Stromal cell of bone marrow (primary cell): ENCODE measurements around the gene GCGR.

Experiments used
- DNase-seq: peaks from one replicate; pipeline ENCODE4 v3.0.0-alpha.2; 2012; ENCODE audit warnings: low read depth

GCGR gene

DNA sequence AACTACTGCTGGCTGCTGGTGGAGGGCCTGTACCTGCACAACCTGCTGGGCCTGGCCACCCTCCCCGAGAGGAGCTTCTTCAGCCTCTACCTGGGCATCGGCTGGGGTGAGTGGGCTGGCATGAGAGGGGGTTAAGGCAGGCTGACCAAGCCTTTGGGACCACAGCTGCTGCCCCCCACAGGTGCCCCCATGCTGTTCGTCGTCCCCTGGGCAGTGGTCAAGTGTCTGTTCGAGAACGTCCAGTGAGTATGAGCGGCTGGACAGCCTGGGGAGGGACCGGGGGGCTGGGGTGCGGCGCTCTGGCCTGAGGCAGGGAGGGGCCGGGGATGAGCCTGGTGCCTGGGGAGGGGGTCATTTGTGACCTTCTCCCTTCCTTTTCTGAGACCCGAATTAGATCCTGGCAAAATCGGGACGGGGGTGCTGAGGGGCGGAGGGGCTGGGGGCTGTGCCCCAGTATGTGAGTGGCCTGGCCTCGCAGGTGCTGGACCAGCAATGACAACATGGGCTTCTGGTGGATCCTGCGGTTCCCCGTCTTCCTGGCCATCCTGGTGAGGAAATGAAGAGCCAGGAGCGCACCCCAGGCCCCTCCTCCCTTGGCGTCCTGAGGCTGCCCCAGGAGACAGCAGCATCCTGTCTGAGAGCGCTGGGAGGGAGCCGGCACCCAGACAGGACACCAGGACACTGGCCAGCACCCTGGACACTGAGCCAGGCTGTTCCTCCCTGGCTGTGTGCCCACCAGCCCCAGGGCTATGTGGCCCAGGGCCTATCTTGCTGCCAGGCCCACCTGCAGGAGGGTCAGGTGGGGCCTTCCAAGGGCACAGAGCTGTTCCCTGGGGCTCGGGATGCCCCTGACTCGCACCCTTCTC is 8.0 kb downstream of the GCGR start:
- no peak for DNase-seq

DNA sequence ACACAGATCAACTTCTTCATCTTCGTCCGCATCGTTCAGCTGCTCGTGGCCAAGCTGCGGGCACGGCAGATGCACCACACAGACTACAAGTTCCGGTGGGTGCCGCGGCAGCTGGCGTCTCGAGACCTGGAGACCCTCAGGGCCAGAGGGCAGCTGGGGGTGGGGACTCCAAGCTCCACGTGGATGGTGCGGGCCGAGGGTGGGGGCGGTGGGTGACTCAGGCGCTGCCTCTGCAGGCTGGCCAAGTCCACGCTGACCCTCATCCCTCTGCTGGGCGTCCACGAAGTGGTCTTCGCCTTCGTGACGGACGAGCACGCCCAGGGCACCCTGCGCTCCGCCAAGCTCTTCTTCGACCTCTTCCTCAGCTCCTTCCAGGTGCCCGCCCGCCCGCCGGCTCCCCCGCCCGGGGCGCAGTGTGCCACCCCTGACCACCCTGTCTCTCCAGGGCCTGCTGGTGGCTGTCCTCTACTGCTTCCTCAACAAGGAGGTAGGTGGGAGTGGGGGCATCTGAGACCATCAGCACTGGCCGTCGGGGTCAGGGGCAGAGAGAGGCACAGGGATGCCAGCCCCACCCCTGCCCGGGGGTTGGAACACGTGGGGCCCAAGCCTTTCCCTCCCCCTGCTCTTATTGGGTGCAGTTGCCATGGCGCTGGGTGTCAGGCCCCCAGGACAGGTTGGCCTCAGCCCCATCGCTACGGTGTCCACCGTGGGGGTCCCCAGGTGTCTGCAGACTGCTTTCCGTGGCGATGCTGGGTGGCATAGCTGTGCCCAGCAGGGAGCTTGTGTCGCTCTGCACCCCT is 8.8 kb downstream of the GCGR start:
- no peak for DNase-seq

DNA sequence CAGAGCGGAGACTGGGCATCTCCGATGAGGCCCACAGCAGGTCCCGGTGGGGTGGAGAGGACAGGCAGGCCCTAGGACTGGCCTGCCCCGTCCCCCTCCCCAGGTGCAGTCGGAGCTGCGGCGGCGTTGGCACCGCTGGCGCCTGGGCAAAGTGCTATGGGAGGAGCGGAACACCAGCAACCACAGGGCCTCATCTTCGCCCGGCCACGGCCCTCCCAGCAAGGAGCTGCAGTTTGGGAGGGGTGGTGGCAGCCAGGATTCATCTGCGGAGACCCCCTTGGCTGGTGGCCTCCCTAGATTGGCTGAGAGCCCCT is 9.4 kb downstream of the GCGR start:
- no peak for DNase-seq

DNA sequence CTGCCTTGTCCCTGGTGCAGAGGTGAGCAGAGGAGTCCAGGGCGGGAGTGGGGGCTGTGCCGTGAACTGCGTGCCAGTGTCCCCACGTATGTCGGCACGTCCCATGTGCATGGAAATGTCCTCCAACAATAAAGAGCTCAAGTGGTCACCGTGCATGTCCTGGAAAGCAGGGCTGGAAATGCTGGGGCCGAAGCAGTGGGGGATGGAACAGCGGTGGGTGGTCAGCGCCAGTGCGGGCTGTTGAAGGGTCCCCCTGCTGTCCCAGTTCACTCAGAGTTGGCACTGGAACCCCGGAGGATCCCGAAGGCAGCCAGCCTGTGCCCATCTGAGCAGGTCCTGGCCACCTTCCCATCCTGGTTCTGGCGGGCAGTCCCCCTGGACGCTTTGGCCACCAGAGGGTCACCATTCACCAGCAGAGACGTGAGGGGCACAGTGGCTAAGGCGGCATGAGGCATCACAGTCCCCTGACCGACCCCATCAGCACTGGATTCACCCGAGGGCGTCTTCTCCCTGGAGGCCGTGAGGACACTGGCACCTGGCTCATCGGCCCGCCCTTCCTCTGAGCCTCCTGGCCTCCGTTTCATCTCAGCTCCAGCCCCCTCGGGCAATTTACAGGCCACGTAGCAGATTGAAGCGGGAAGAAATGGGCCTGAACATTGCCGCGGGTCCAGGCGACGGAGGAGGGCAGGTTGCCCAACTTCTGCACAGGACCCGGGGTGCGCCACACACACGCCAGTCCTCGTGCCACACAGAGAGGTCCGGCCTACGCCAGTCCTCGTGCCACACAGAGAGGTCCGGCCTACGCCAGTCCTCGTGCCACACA is 10.1 kb downstream of the GCGR start:
- DNase-seq: no peak

DNA sequence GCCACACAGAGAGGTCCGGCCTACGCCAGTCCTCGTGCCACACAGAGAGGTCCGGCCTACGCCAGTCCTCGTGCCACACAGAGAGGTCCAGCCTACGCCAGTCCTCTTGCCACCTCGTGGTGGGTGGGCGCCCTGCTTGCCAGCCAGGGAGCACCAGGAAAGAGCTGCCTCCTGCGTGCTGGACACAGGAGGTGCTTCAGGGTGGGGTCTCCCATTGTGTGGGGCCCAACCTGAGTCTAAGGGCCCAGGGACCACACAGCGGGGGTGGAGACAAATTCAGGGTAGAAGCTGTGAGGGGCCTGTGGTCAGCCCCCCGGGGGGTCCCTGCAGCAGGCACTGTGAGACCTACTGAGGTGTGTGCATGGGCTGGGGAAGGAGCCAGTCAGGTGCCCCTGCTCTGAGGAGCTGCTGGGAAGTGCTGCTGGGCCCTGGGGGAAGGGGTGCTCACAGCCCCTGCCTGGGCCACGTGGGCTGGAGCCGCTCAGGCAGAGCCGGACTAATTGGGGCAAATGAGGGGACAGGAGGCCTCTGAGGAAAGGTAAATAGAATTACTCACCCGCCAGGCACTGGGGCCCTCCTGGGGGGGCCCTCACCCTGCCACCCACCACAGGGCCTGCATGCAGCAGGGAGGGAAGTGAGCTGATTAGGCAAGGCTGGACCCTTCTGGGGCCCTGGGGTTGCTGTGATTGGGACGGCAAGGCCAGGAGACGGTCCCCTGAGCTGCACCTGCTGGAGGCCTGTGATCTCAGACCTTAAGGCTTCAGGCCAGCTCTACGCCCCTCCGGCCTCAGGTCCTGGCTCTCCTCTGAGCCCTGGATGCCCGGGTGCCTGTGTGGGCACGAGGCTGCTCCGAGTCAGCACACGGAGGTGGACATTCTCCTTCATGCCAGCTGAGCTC is 11.0 kb downstream of the GCGR start:
- no peak for DNase-seq

DNA sequence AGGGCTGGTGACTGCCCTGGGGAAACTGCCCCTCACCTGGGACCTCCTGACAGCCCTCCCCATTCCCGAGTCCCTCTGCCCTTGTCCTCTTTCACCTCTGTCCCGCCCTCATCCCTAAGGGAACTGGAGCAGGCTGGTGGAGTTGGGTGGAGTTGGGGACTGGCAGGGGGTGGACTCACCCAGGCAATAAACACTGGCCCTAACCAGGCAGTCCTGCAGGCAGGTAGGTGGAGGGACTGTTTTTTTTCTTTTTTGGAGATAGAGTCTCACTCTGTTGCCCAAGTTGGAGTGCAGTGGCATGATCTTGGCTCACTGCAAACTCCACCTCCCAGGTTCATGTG is 11.7 kb downstream of the GCGR start:
- DNase-seq: no peak

DNA sequence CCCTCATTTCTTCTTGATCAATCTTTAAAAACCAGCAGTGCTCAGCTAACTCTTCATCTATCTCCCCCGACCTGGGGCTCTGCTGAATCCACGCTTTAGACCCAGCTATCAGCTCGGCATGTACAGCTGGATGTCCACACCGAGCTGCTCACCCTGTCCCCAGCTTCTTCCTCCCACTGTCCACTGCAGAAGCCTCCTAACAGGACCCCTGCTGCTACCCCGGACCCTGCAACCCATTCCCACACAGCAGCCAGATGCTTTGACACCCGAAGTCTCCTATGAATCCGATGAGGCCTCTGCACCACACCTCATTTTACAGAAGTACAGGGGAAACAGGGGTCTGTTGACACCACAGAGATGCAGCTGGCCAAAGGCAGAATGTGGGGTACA is 13.8 kb downstream of the GCGR start:
- DNase-seq: no peak

DNA sequence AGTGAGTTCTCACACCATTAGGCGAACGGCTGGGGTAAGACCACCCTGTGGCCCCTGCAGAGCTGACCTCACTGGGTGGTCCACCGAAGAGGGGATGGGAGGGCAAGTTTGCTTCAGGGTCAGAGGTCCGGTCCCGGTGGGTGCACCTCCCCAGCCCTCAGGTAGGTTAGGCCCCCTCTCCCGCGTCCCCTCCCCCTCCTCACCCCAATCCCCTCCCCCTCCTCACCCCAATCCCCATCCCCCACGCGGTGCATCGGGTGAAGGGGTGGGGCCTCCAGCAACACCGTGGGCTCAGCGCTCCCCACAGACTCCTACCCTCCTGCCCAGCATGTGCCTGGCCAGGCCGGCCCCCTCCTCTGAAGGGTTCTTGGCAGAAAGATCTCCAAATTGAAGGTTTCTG is 15.8 kb downstream of the GCGR start:
- DNase-seq: no peak

DNA sequence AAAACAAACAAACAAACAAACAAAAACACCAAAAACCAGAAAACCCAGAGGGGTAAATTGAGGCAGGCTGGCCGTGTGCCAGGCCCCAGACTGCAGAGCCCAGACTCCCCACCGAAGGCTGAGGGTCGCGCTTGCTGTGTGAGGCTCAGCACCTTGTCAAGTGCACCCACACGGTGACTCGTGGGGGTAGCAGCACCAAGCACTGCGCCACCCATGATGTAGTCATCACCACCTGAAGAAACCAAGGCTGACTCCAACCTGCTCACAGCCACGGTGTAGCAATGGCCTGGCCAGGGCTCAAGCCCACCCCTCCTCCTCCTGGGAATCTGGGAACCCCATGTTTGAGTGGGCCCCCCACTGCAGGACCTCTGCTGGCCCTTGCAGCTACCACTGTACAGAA is 17.2 kb downstream of the GCGR start:
- no peak for DNase-seq

DNA sequence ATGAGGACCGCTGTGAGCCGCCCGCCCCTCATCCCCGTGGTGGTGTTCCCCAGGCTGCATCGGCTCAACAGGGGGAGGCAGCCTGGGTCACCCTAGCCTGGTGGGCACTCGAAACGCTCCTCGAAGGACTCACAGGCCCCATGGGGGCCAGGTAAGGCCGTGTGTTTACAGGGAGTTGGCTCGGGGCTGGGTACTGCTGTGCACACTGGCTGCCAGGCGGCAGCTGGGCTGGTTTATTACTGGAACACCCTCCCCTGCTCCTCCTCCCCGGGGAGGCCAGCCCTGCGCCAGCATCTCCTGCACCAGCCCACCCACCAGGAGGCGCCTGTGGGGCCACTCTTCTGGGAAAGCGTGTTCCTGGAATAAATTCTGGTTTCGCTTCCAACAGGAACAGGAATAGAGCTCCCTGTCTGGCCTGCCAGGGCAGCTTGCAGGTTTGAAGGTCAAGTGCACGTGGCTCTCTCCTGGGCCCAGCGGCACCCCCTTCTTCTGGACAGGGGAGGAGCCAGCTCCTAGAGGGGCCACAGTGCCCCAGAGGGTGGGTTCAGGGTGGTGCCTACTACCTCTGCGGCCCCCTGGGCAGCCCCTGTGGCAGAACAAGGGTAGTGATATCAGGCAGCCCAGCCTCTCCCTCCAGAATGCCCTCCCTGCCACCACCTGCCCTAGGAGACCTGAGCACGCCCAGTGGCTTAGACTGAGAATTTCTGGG is 17.8 kb downstream of the GCGR start:
- no peak for DNase-seq

DNA sequence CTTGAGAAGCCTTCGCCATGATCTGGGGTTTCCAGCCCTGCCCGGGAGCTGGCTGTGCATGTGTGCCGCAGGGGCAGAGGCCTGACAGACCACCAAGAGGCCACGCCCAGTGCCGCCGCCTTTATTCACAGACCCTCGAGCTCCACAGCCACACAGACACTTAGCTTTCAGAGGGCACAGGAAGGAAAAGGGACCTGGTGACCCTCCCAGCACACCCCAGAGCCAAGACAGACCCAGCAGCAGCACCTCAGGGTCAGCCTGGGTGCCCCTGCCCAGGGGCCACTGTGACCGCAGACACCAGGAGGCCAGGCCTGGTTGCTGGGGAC is 18.3 kb downstream of the GCGR start:
- no peak for DNase-seq

DNA sequence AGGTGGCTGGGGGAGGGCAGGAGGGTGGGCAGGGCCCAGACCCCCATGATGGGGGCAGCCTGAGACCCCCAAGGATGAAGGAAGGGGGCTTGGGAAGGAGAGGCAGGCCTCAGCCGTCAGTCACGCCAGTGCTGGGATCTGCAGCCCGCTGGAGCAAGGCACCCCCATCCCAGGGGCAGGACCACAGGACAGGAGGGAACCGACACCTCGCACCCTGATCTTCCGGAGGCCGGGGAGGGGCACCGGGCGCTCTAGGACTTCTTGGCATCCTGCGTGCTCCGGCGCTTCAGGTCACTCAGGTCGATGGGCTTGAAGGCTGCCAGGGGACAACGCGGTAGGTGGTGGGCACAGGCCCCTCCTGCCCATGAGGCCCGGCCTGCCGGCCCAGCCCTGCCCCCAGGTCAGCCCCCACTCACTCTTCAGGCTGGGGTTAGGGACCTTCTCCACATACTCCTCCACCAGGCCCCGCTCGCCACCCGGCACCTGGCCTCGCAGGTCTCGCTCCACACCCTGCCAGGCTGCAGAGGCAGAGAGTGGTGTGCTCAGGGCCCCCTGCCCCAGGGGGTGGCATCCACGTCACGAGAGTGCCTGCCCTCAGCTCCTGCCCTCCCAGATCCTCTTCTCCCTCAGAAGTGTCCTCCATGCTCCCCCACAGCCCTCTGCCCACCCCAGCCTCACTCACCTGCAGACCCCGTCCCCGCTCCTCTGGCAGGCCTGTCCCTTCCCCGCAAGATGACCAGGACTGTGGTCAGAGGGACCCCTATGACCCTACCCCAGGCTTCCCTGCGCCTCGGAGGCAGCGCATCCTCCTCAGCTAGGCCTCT is 19.3 kb downstream of the GCGR start:
- DNase-seq: no peak

DNA sequence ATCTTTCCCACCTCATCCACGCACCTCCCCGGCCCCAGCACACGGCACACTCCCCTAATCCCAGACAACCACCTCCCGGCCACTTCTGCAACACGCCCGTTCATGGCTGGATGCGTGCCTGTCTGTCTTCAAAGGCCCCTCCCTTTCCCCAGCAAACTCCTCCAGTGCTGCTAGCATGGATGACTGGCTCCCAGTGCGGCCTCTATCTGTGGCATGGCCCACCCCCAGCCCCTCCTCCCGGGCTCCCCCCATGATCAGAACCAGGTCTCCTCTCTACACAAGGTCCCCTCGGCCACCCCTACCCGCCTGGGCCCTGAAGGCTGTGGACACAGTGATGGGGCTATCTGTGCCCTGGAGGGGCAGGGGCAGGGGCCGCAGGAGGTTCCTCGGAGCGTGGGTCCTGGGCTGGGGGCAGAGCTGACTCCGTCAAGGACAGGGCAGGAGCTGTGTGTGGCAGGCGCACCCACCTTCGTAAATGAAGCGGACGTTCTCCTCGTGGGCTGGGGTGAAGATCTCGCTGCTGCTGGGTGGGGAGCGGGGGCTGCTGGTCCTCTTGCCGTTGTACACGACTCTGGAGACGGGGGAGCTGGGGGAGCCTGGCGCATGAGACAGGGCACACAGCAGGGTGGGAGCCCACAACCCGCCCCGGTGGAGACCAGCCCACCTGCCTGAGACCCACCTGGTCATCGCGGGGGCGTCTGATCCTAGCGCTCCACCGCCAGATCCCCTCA is 20.0 kb downstream of the GCGR start:
- no peak for DNase-seq

DNA sequence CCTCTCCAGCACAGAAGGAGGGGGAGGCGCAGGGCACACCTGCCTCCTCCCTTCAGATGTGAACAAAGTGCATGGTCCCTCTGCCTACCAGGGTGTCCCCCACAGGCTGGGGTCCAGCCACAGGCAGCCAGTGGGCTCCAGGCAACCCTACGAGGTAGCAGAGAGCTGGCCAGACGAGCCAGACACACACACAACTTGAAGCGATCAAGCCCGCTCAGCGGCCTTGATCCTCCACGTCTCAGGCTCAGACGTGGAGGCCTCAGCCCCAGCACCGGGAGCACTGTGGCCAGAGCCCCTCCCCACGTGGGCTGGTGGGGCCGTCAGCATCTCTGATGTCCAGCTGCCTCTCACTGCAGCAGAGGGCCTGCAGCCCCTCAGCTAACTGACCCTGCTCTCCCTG is 20.6 kb downstream of the GCGR start:
- no peak for DNase-seq

DNA sequence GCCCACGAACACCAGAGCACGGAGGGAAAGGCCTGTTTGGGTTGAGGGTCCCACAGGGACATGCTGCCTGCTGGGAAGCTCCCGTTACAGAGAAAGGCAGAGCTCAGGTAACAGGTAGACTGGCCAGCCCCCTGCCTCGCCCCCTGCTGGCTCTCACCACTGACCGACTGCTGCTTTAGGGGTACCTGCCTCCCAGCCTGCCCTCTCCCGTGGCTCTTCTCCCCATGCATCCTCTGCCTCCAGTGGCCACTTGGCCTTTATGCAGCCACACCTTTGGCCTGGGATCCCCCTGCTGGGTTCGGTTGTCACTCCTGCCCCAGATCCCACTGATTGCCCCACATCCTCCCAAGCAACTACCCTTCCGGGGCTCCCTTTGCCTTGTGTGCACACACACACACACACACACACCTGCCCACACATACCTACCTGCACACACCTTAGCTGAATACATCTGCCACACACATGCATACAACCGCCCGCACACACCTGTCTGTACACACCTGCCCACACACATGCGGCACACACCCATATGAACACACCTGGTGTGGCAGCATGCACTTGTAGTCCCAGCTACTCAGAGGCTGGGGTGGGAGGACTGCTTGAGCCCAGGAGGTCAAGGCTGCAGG is 22.0 kb downstream of the GCGR start:
- DNase-seq: no peak

DNA sequence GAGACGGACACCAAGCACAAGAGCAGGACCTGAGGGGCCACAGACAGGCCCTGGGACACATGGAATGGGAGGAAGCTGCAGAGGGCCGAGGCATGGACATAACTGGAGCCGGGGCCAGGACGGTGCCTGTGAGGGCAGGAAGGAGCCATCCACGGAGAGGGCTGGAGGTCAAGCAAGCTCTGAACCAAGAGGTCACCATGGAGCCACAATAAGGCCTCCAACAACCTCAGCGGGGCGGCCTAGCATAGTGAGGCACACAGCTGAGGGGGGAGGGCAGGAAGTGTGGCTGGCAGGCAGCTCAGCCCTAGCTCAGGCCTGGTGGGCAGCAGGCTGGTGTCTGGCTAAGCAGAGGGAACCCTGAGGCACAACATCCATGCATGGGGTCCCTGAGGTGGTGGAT is 24.7 kb downstream of the GCGR start:
- DNase-seq: no peak

DNA sequence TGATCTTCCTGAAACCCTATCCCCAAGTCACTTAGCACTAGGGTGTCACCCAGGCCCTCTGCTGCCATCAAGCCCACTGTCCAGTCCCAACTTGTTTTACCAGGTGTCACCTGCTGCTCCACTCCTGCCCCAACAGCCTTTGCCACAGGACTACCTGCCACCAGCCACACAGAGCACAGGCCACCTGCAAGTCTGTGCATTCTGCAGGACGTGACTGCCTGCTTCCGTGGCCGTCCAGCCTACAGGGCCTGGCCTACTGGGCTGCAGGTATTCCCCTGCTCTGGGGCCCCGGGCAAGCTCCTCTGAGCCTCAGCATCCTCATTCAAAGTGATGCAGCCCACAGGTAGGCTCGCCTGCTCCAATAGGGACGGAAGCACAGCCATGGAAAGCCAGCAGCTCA is 25.9 kb downstream of the GCGR start:
- DNase-seq: no peak

DNA sequence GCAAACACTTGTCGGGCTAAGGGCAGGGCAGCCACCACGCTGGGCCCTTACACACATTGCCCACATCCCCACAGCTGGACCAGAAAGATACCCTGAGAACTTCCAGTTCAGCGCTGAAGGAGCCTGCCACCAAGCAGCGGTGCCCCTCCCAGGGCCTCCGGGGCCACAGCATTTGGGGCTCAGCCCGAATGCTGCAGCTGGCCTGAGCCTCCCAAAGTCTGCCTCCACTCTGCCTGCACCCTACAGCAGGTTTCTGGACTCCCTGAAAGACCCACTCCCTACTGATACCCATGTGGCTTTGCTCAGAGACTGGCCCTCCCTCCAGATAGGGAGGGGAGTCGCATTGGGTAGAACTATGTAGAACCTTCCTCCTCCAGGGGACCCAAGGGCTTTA is 27.6 kb downstream of the GCGR start:
- DNase-seq: no peak

DNA sequence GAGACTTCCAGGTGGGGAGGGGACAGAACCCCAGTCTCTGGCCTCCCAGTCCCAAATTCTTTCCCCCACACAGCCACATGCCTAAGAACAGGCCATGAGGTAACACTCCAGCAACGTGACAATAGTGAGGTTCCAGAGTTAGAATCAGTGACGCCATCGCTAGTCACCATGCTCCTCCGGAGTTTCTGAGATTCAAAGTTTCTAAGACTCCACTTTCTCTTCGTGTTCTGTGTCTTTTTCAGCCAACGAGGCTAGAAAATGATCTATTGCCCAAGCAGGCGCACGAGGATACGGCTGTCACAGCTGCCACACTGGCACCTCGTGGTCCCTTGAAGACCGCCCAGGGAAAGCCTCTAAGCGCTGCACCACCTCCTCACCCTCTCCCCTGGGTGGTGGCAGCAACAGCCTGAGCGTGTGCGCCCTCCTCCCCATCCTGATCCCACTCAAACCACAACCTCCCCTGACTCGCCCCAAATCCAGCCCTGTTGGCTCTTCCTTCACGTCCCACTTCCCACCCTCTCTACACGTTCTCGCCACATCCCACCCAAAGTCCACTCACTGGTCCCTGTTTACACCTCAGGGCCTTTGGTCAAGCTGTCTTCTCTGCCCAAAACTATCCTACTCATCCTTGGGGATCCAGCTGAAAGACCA is 28.1 kb downstream of the GCGR start:
- DNase-seq: peak; percentile 22
